ENCODE data around the gene CIAO3. TPM values are rescaled to one million over a fixed set of nuclear protein-coding genes. Genes with fewer than 3 reads are reported as not detected.

CIAO3 gene
- total RNA-seq, 4 donors from 2014 or later: 35.2 to 110 (median 52.0) TPM

GRCh38 chr16:769184-769784, 28.5 kb upstream of the CIAO3 start:
- WGBS: 74% methylated on average over 3 of the region's 20 CpGs
- Histone ChIP-seq H3K36me3 (no peaks in the 10 kb centered on the region), H3K27ac (no peak overlapping the region), H3K9me3 (no peaks in the 10 kb centered on the region), H3K27me3 (peaks cover 46% of the 10 kb centered on the region), H3K4me3 (no peak overlapping the region), H3K4me1 (peaks cover 6% of the 10 kb centered on the region)
- TF ChIP-seq EP300 (IDR thresholded peaks at IDR 0.05) (no peak), POLR2A (IDR thresholded peaks at IDR 0.05) (no peak), POLR2AphosphoS5 (IDR thresholded peaks at IDR 0.05) (no peak), CTCF (IDR thresholded peaks at IDR 0.05) (no peak)
- no peak for DNase-seq (ENCODE audit: low spot score in 2 of 2)

GRCh38 chr16:768428-768827, 27.6 kb upstream of the CIAO3 start:
- TF ChIP-seq EP300 (IDR thresholded peaks at IDR 0.05): no peak
- no peak for TF ChIP-seq POLR2A (IDR thresholded peaks at IDR 0.05)
- no peak for TF ChIP-seq POLR2AphosphoS5 (IDR thresholded peaks at IDR 0.05)
- no peak for TF ChIP-seq CTCF (IDR thresholded peaks at IDR 0.05)

GRCh38 chr16:767743-768235, 27.0 kb upstream of the CIAO3 start:
- Histone ChIP-seq H3K27ac (no peak overlapping the region), H3K4me1 (peaks cover 6% of the 10 kb centered on the region), H3K4me3 (no peak overlapping the region), H3K36me3 (no peaks in the 10 kb centered on the region), H3K9me3 (no peaks in the 10 kb centered on the region), H3K27me3 (peaks cover 56% of the 10 kb centered on the region)
- no peak for TF ChIP-seq POLR2AphosphoS5 (IDR thresholded peaks at IDR 0.05)
- TF ChIP-seq POLR2A (IDR thresholded peaks at IDR 0.05): no peak
- no peak for TF ChIP-seq EP300 (IDR thresholded peaks at IDR 0.05)
- TF ChIP-seq CTCF (IDR thresholded peaks at IDR 0.05): no peak
- 43% methylated on average over 6 of the region's 38 CpGs for WGBS
- DNase-seq (ENCODE audit: low spot score in 2 of 2): no peak

More at GRCh38 chr16:768428-768827, 27.6 kb upstream of the CIAO3 start:
- peaks cover 6% of the 10 kb centered on the region for H3K4me1 ChIP-seq
- no peak for DNase-seq (ENCODE audit: low spot score in 2 of 2)
- H3K27ac ChIP-seq: no peak overlapping the region
- 33% methylated on average over 4 of the region's 21 CpGs for WGBS
- H3K36me3 ChIP-seq: no peaks in the 10 kb centered on the region
- no peak overlapping the region for H3K4me3 ChIP-seq
- H3K9me3 ChIP-seq: no peaks in the 10 kb centered on the region
- H3K27me3 ChIP-seq: peaks cover 52% of the 10 kb centered on the region

- Histone ChIP-seq H3K36me3 (no peaks in the 10 kb centered on the region), H3K27ac (no peak overlapping the region), H3K4me3 (no peak overlapping the region), H3K27me3 (peaks cover 63% of the 10 kb centered on the region), H3K4me1 (peaks cover 6% of the 10 kb centered on the region), H3K9me3 (no peaks in the 10 kb centered on the region)
- WGBS: no CpG with 5 or more reads among the region's 48 CpGs
- DNase-seq (ENCODE audit: low spot score in 2 of 2): no peak
- TF ChIP-seq POLR2AphosphoS5 (IDR thresholded peaks at IDR 0.05) (no peak), EP300 (IDR thresholded peaks at IDR 0.05) (no peak), POLR2A (IDR thresholded peaks at IDR 0.05) (no peak), CTCF (IDR thresholded peaks at IDR 0.05) (no peak)
Measured at GRCh38 chr16:766820-767640, 26.2 kb upstream of the CIAO3 start.

Measured in suprapubic skin (tissue), 4 donors.